Measurements from ENCODE around the gene ELL. TPM values are rescaled to one million over a fixed set of nuclear protein-coding genes. Genes with fewer than 3 reads are reported as not detected.
A peak's percentile ranks its signal among the peaks of the same experiment; 100 is the strongest.

Gene ELL
- total and polyA plus RNA-seq, 9 of the 15 experiments (the other 6 are each of a cell fraction or from before 2014, with no cell fraction given): 0.24 to 22.5 (median 4.1) TPM

DNA sequence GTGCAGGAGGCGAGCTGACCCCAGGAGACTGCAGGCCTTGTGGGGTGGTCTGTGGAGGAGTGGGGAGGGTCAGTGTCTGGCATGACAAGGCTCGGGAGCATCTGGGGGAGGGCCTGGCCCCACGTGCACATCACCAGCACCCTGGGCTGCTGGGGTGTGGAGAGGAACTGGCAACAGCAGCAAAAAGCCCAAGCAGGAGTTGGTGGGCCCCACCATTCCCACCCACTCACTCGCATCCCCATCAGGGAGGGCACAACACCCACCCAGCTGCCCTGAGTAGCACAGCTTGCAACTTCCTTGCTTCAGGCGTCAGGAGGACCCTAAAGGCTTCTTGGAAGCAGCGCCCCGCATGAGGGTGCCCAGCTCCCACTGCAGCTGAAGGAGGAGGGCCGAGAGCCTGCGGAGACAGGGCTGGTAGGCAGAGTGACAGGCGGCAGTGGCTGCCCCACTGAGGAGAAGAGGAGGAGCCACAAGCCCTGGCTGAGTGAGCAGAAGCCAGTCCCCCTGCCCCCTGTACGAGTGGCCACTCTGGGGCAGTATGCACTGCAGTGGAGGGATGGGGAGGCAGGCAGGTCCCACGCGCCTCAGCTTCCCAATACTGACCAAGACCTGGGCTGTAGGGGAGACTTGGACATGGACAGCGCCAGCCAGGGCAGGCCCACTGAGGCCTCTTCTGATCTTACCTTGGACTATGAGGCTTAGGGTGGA, 26.5 kb downstream of the ELL start (continued):
- TF ChIP-seq, protein P1, sequence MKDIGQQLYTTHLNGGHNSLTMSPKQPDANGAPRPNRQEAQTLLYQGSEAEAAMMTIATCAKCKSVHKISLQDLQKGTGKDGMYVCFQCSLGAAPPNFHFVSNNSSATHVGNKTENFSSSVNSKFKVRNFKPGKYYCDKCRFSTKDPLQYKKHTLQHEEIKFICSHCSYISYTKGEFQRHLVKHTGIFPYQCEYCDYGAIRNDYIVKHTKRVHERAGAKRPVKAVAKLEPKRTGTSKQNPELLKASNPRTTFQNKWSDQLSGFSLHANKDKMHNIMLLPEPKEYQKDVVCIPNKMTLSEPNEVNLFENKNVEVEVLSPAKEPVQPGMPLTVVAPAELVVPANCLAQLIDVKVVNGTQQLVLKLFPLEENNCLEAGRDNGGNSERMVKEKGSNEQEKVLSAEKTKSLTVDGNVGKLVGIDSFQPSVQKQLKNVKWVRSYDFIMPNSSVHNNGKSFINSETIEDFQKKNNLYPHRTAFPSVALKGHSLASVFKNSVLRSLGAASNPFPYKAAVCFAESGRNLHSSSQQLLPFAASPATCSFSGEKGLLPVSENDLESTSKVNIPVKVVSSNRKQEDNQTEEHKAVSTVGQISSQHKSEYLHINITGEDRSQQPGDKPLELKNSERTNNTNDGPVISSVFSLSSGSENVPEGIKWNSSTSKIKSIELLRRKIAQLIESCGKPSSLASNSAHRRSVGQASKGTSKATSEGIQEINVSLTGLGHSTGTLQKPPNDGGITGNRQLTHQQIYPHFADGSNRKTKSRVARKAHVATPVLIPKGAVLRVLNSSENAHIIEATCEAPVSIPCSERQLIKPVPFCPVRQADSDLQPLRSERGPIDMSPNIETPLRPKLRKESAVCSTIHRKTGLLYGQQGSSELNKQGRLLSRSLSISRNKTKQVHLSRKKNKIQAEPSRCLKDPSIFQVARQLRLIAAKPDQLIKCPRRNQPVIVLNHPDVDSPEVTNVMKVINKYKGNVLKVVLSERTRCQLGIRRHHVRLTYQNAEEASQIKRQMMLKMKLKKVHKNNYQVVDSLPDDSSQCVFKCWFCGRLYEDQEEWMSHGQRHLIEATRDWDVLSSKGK (CRISPR knock-in tag; IDR thresholded peaks at IDR 0.05): no peak

DNA sequence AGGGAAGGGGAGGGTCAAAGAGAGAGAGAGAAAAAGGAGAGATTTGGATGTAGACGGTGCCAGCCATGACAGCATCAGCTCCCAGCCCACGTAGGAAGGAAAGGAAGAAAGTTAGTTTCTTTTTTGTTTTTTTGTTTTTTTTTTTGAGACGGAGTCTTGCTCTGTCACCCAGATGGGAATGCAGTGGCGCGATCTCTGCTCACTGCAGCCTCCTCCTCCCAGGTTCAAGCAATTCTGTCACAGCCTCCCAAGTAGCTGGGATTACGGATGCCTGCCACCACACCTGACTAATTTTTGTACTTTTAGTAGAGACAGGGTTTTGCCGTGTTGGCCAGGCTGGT, 27.6 kb downstream of the ELL start:
- Histone ChIP-seq H3K9me1 (ENCODE audit: control insufficient read depth, insufficient read depth, low read length) (peaks cover 9% of the 10 kb centered on the region), H3K9ac (ENCODE audit: insufficient read depth in 1 of 2, low read depth in 2 of 2, low read length in 2 of 2) (0 out of 4 replicates have a peak overlapping the region, but pooled peaks of 1 of the 2 experiments have one; percentile 77), H3K9me3 (replicated peaks; ENCODE audit: control insufficient read depth, insufficient read depth, low read depth, low read length) (no peaks in the 10 kb centered on the region), H3K4me2 (ENCODE audit: insufficient read depth, low read length) (no peak overlapping the region), H3K4me1 (replicated peaks in 1 of 2; ENCODE audit: control insufficient read depth in 2 of 2, insufficient read depth in 2 of 2, low read length in 2 of 2) (peaks cover 21 to 52% of the 10 kb centered on the region in 2 experiments; a peak in 4 of 5 replicates), H3K79me2 (ENCODE audit: control insufficient read depth, insufficient read depth, low read length) (peaks cover 89% of the 10 kb centered on the region), H2AFZ (ENCODE audit: low read depth, low read length) (no peak overlapping the region), H3K36me3 (ENCODE audit: control insufficient read depth, insufficient read depth, low read length) (no peaks in the 10 kb centered on the region), H4K20me1 (replicated peaks; ENCODE audit: control insufficient read depth, insufficient read depth, low read length) (peaks cover 67% of the 10 kb centered on the region), H3K27ac (ENCODE audit: extremely low read depth, low read depth, low read length) (no peak overlapping the region), H3K4me3 (no peak overlapping the region), H3K27me3 (ENCODE audit: control insufficient read depth in 2 of 2, insufficient read depth in 2 of 2, low read length in 2 of 2) (no peaks in the 10 kb centered on the region)
- ChIA-PET POLR2A (interaction anchor here (1.1 to 6.0 kb wide), 4 partner anchors 9 to 48 kb away, joined by 3 to 31 read pairs (median 4); no protein-coding TSS in a partner anchor), CTCF (ENCODE audit: low intra/inter-chr PET ratio) (no interaction called here)
- BruUV-seq (replicated peaks): no TSS peak
- intact Hi-C loops (cut with micrococcal nuclease) (no loop called here), in situ Hi-C loops (cut with MboI) (no loop called here)
- DNase-seq (ENCODE audit: extremely low read depth in 1 of 4, low spot score in 3 of 4) (no peak), ATAC-seq (no peak), FAIRE-seq (no peak)
- WGBS (ENCODE audit: insufficient coverage, low coverage, missing lambda C conversion rate): 69% methylated on average over 5 of the region's 7 CpGs
- no peak for TF ChIP-seq KDM5B (IDR thresholded peaks at IDR 0.05; ENCODE audit: insufficient replicate concordance, low read depth, low read length)
- TF ChIP-seq, protein P2, sequence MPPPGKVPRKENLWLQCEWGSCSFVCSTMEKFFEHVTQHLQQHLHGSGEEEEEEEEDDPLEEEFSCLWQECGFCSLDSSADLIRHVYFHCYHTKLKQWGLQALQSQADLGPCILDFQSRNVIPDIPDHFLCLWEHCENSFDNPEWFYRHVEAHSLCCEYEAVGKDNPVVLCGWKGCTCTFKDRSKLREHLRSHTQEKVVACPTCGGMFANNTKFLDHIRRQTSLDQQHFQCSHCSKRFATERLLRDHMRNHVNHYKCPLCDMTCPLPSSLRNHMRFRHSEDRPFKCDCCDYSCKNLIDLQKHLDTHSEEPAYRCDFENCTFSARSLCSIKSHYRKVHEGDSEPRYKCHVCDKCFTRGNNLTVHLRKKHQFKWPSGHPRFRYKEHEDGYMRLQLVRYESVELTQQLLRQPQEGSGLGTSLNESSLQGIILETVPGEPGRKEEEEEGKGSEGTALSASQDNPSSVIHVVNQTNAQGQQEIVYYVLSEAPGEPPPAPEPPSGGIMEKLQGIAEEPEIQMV (tag; conservative IDR thresholded peaks at IDR 0.05; ENCODE audit: low read depth): no peak
- TF ChIP-seq SIN3A (IDR thresholded peaks at IDR 0.05; ENCODE audit: borderline replicate concordance in 2 of 2, control insufficient read depth in 1 of 2, low read depth in 2 of 2, low read length in 2 of 2): no peak
- no peak for TF ChIP-seq RCOR1 (IDR thresholded peaks at IDR 0.05; ENCODE audit: borderline replicate concordance in 1 of 2, low read depth in 2 of 2, low read length in 2 of 2)
- no peak for TF ChIP-seq KLF6 (CRISPR knock-in tag; IDR thresholded peaks at IDR 0.05; ENCODE audit: borderline replicate concordance)
- TF ChIP-seq ELF4 (CRISPR knock-in tag; IDR thresholded peaks at IDR 0.05): no peak
- no peak for TF ChIP-seq FOXA1 (IDR thresholded peaks at IDR 0.05; ENCODE audit: borderline replicate concordance)
- TF ChIP-seq SMAD1 (IDR thresholded peaks at IDR 0.05; ENCODE audit: low read depth, low read length, partially characterized antibody): no peak
- no peak for TF ChIP-seq RNF2 (IDR thresholded peaks at IDR 0.05)
